Measurements from ENCODE around the gene ADGRG3.

ADGRG3 gene

GRCh38 chr16:57645691-57646387 lies 22.3 kb upstream of the ADGRG3 start:
- DNase-seq (ENCODE audit: low spot score), result no peak

DNA sequence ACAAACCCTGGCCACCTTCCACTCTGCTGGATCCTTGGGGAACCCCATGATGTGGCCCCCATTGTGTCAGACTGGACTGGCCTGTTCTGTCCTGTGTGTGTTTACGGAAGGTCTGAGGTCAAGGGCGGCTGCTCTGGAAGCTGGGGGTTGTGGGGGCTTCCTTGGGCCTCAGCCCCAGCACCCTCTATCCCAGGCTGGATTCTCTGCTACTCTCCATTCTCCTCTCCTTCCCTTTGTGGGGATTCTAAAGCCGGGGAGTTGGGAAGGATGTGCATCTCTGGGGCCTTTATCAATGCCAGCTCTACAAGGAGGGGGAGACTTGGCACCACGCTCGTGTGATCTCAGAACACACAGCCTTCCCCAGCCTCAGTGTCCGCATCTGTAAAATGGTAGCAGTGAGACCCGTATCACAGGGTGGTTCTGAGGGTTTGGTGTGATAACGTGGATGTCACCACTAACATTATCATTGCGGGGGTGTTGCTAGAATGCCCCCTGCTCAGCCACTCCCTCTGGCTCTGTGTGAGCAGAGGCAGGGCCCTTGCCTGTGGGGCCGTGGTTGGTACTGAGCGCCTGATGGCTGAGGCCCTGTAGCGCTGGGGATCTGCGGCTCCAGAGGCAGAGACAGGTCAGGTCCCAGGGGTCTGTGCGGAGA lies 21.6 kb upstream of the ADGRG3 start:
- DNase-seq (ENCODE audit: low spot score), result no peak

DNA sequence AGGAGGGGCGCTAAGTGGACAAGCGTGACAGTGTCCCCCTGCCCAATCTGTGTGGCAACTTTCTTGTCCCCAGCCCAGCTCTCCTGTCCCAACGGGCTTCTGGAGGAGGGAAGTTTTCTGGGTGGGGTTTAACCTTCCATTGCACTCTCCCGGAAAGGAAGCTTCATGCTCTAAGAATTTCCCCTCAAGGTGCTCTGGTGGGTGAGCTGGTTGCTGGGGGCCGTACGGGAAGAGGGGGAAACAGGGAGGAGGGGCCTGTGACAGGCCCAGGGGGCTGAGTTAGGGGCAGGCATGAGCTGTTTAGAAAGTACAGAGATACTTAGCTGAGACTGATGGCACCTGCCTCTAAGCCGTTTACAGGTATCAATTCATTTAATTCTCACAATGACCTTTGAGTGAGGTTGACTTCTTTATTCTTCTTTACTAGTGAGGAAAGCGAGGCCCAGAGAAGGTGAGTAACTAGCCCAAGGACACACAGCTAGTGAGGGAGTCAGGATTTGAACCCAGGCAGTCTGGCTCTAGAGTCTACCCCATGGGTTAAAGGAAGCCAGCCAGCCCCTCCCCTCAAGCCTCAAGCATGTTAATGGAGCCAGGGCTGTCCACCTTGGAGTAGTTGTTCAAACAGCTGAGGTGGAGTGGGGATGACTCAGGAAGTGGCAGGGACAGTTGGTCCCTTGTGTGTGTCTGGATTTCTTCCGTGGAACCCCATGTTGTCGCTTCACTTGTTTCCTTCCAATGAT lies 20.8 kb upstream of the ADGRG3 start:
- no peak for DNase-seq (ENCODE audit: low spot score)

DNA sequence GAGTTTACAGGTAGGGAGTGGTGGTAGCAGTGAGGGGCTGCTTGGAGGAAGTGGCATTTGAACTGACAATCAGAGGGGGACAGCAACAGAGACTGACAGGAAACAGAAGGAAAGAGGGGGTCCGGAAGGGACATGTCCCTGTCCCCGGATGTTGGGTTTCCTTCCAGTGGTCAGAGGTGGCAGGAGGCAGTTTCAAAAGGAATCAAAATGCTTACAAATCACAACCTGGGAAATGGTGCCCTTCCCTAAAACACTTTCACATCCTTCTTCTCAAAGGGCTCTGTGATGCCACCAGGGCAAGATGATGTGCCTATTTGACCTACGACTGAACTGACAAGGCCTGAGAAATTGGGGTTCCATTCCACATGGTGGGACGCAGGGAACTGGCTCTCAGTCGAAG lies 20.0 kb upstream of the ADGRG3 start:
- no peak for DNase-seq (ENCODE audit: low spot score)

DNA sequence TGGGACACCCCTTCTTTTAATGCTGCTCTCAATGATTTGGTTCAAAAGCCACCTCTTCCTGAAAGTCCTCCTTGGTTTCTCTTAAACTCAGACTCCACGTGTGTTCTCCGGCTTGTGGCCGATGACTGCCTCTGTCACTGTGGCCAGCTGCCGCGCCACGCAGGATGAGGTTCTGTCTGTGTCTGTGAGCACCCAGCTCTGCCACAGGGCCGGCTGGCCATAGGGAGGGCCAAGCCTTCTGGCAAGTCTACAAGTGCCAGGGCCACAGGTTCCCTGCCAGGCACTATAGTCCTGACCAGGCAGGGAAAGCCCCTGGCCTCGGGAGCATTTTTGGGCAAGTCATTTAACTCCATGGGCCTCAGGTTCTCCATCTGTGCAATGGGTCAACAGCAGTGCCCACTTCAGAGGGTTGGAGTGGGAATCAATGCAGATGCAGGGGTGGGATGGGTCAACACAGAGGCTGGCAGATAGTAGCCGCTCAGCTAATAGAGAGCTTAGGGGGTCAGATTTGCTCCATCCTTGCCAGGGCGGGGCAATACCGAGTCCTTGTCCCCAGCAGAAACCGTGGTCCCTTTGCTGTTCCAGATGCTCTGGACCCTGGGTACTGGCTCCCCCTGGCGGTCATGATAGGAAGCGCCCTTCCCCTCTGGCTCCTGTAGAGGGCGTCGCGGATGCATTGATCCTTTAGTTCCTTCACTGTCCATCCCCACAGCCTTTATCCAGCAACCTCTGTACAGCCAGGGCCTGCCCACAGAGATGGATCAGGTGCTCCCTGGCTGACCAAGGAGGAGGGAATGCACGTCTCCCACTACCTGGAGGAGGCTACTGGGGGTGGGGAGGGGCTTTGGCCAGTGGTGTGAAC lies 19.3 kb upstream of the ADGRG3 start:
- DNase-seq (ENCODE audit: low spot score), result peak; percentile 81

DNA sequence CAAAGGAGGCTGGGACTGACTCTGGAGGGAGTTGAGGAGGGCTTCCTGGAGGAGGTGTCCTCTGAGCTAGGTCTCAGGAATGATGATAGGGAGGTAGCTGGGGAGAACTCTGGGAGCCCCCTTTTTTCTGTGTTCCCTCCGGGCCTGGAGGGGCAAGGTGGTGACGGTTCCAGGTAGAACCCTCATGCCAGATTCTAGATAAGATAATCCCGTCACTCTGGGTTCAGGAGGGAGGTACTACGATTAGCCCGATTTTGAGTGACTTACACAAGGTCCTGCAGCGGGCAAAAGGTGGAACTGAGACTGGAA lies 18.7 kb upstream of the ADGRG3 start:
- no peak for DNase-seq (ENCODE audit: low spot score)

DNA sequence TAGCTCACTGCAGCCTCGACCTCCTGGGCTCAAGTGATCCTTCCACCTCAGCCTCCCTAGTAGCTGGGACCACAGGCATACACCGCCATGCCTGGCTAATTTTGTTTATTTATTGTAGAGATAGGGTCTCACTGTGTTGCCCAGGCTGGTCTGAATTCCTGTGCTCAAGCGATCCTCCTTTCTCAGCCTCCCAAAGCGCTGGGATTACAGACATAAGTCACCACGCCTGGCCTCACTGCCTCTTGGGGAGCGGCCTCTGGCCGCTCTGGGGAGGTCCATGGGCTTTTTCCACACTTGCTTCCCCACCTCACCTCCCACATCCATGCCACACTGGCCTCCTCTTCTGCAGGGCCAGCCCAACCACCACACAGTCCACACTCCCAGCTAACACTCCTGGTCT lies 18.3 kb upstream of the ADGRG3 start:
- DNase-seq (ENCODE audit: low spot score), result no peak

DNA sequence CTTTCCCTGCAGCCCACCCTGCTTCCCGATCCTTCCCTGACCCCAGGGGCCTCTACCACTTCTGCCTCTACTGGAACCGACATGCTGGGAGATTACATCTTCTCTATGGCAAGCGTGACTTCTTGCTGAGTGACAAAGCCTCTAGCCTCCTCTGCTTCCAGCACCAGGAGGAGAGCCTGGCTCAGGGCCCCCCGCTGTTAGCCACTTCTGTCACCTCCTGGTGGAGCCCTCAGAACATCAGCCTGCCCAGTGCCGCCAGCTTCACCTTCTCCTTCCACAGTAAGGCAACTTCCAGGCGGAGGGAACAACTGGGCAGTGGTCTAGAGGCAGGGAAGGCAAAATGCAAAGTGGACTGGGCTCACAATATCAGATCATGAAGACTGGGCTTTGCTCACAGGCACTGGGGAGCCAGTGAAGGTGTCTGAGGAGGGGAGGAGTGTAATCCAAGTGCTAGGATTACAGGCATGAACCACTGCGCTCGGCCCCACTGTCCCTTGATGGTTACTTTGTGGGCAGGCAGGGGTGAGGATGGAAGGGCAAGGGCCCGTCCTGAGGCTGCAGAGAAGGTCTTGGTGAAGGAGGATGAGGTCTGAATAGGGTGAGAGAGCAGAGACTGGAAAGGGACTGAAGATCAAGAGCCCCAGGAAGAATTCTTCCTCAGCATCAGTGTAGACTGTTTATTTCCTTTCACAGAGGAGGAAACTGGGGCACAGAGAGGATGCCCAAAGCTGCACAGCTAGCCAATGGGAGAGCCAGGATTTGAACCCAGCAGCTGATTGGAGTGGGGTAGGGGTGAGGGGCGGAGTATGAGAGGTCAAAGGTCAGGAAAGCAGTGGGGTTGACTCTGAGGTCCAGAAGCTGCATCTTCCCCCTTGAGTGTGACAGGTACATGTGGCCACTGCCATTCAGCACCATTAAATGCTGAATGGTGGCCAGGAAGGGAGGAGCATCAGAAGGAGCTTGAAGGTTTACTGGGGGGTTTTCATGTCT lies 16.5 kb upstream of the ADGRG3 start:
- DNase-seq (ENCODE audit: low spot score), result no peak

DNA sequence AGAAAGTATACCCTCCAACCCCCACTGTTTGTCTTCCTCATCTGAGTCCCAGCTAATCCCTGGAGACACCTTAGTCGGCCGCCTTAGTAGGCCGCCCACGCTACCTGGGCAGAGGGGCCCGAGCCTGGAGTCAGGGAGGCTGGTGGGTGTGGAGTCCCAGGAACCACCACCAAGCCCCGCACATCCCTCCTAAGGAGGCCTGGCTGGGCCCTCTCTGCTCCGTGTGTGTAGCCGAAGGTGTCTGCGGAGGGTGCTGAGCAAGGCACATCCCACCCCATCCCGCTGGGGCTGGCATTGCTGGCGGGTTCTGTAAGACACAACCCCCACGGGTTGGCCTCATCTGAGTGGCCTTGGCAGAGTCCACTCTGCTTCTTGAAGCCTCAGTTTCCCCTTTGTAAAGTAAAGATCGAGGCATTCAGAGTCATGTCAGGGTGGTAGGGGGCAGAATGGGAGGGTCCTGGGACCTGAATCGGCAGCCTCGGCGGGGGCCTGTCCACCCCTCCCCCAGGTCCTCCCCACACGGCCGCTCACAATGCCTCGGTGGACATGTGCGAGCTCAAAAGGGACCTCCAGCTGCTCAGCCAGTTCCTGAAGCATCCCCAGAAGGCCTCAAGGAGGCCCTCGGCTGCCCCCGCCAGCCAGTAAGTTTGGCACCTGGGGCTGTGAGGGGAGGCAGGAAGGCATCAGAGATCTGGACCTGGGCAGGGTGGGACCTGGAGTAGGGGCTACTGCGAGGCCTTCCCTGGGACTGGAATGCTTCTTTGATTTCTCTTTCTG lies 15.2 kb upstream of the ADGRG3 start:
- DNase-seq (ENCODE audit: low spot score), result no peak

DNA sequence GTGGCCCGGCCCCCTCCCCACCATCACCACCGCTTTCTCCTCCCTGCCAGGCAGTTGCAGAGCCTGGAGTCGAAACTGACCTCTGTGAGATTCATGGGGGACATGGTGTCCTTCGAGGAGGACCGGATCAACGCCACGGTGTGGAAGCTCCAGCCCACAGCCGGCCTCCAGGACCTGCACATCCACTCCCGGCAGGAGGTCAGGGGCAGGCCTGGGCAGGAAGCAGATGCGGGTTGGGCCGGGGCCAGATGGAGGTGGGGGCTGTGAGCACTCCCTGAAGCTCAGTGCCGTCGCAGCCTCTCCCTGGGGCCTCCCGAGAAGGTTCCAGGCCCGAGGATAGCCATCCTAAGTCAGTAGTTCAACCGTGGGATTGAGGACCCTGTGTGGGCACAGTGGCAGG lies 14.2 kb upstream of the ADGRG3 start:
- DNase-seq (ENCODE audit: low spot score), result no peak

DNA sequence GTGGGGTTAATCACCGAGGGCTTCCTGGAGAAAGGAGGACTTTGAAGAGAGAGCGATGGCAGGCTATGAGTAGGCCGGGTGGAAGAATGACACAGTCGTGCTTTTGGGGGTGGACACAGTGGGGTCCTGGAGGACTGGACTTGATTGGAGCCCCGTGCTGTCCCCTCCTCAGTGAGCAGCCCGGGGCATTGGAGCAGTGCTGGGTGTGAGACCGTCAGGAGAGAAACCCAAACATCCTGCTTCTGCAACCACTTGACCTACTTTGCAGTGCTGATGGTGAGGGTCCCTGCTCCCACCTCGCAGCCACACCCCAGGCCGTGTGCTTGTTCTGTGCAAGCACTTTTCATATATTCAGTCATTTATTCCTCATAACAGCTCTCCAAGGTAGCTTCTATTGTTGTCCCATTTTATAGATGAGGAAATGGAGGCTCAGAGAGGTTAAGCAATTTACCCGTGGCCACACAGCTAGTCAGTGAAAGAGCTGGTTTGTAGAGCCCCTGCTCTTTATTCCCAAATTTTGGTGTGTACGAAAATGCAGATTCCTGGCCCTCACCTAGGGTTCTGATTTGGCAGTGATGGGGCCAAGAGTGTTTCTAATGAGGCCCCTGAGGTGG lies 11.7 kb upstream of the ADGRG3 start:
- no peak for DNase-seq (ENCODE audit: low spot score)

- no peak for DNase-seq (ENCODE audit: low spot score)
Measured at GRCh38 chr16:57657228-57657627, 10.9 kb upstream of the ADGRG3 start.

DNA sequence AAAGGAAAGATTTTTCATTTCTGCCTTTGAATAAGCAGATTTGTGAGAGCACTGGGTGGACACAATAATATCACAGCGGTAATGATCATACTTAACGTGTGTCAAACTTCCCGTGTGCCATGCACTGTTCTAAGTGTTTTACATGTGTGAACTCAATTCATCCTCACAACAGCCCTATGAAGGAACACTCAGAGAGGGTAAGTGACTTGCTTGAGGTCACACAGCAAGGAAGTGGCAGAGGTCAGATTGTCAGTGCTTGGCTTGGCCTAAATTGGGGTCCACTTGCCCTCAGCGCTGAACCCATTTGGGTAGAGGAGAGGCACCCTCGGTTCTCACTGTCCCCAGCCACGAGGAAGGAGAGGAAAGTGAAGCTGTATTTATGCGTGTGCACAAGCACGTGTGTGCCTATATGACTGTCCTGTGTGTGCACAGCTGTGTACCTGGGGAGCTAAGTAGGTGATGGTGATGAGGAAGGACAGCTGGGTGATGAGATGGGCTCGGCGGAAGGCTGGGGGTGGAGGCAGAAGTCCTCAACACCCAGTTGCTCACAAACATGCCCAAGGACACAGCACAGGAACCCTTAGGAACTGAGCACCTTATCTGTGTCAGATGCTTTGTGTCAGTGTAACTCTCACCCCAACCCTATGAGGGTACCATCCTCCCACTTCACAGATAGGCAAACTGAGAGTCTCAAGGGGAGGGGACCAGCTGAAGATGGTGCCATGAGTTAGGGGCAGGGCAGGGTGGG lies 9.8 kb upstream of the ADGRG3 start:
- no peak for DNase-seq (ENCODE audit: low spot score)

DNA sequence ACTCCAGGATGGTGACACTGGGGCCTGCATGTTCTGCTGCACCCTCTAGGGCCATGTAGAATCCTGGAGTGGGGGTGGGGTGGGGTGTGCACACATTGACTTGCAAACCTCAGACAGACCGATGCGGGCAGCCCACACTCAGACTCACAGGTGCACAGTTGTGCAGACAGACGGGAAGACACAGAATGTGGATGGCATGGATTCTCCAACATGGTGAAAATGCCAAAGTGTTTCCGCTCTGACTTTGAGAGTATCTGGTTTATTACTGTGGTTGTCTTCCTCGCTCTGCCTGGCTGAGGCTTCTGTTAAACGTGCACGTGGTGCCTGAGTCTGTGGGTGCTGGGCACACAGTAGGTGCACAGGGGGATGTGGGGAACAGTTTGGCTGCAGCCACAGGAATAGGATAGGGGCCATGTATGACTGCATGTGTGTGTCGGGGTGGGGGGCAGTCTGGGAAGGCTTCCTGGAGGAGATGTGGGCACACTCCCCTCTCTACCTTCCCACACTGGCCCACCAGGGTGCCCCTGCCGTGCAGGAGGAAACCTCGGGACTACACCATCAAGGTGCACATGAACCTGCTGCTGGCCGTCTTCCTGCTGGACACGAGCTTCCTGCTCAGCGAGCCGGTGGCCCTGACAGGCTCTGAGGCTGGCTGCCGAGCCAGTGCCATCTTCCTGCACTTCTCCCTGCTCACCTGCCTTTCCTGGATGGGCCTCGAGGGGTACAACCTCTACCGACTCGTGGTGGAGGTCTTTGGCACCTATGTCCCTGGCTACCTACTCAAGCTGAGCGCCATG lies 9.0 kb upstream of the ADGRG3 start:
- no peak for DNase-seq (ENCODE audit: low spot score)

- DNase-seq (ENCODE audit: low spot score), result no peak
Measured at GRCh38 chr16:57660715-57661463, 7.2 kb upstream of the ADGRG3 start.

GRCh38 chr16:57661510-57661909 lies 6.6 kb upstream of the ADGRG3 start:
- no peak for DNase-seq (ENCODE audit: low spot score)

All from SK-N-DZ (cell line).